H9 (cell line): Measurements from ENCODE around the gene XCL2. TPM values are rescaled to one million over a fixed set of nuclear protein-coding genes. Genes with fewer than 3 reads are reported as not detected.

Experiments used
- DNase-seq: peaks from one replicate; pipeline ENCODE4 v3.0.0-alpha.2; 2017
- H2AFZ ChIP-seq: one replicate; pipeline ENCODE4 v1.6.1; 2013; ENCODE audit warnings: mild to moderate bottlenecking, low read length, control low read depth, moderate library complexity
- H2AK5ac ChIP-seq: 2 replicates; pipeline ENCODE4 v1.6.1; 2013; ENCODE audit warnings: low read length, control low read depth, mixed read lengths; ENCODE audit not compliant: insufficient read length
- H2BK120ac ChIP-seq: one replicate; pipeline ENCODE4 v1.6.1; 2013; ENCODE audit warnings: low read depth, mild to moderate bottlenecking, low read length, control low read depth, inconsistent platforms; ENCODE audit not compliant: poor library complexity, severe bottlenecking
- H2BK12ac ChIP-seq: 2 replicates; pipeline ENCODE4 v1.6.1; 2013; ENCODE audit warnings: low read length, control low read depth, mixed read lengths, low read depth; ENCODE audit not compliant: insufficient read length
- H2BK15ac ChIP-seq: 2 replicates; pipeline ENCODE4 v1.6.1; 2013; ENCODE audit warnings: low read depth, low read length, control low read depth
- H2BK20ac ChIP-seq: one replicate; pipeline ENCODE4 v1.6.1; 2013; ENCODE audit warnings: low read depth, mild to moderate bottlenecking, low read length, control low read depth, inconsistent platforms; ENCODE audit not compliant: poor library complexity, severe bottlenecking
- H2BK5ac ChIP-seq: 2 replicates; pipeline ENCODE4 v1.6.1; 2013; ENCODE audit warnings: low read length, control low read depth, mixed read lengths; ENCODE audit not compliant: insufficient read length
- H3K14ac ChIP-seq: 2 replicates; pipeline ENCODE4 v1.6.1; 2013; ENCODE audit warnings: low read length, control low read depth; ENCODE audit not compliant: insufficient read depth
- H3K18ac ChIP-seq: 2 replicates; pipeline ENCODE4 v1.6.1; 2013; ENCODE audit warnings: low read depth, mild to moderate bottlenecking, mixed read lengths, low read length, control low read depth; ENCODE audit not compliant: insufficient read length
- H3K23ac ChIP-seq: 2 replicates; pipeline ENCODE4 v1.6.1; 2013; ENCODE audit warnings: low read length, control low read depth, mixed read lengths, low read depth; ENCODE audit not compliant: insufficient read length
- H3K23me2 ChIP-seq: 2 replicates; pipeline ENCODE4 v1.6.1; 2013; ENCODE audit warnings: low read depth, mild to moderate bottlenecking, mixed read lengths, low read length, control low read depth; ENCODE audit not compliant: insufficient read length, poor library complexity, severe bottlenecking
- H3K27ac ChIP-seq: 2 replicates; pipeline ENCODE4 v1.5.1; 2013; ENCODE audit warnings: low read length, control low read depth, mixed read lengths, low read depth; ENCODE audit not compliant: insufficient read length
- H3K27me3 ChIP-seq: 2 replicates; pipeline ENCODE4 v1.6.1; 2013; ENCODE audit warnings: low read length, control low read depth, inconsistent platforms; ENCODE audit not compliant: insufficient read depth
- H3K4ac ChIP-seq: 2 replicates; pipeline ENCODE4 v1.6.1; 2013; ENCODE audit warnings: low read depth, mild to moderate bottlenecking, control low read depth, inconsistent platforms, low read length, moderate library complexity
- H3K4me1 ChIP-seq: 2 replicates; pipeline ENCODE4 v1.6.1; 2013; ENCODE audit warnings: low read length, control low read depth, inconsistent platforms; ENCODE audit not compliant: insufficient read depth
- H3K4me2 ChIP-seq: 2 replicates; pipeline ENCODE4 v1.6.1; 2013; ENCODE audit warnings: low read length, control low read depth, mixed read lengths; ENCODE audit not compliant: insufficient read length, insufficient read depth
- H3K56ac ChIP-seq: 2 replicates; pipeline ENCODE4 v1.6.1; 2013; ENCODE audit warnings: low read depth, mild to moderate bottlenecking, mixed read lengths, low read length, control low read depth; ENCODE audit not compliant: insufficient read length
- H3K79me1 ChIP-seq: 2 replicates; pipeline ENCODE4 v1.6.1; 2013; ENCODE audit warnings: low read depth, mild to moderate bottlenecking, moderate library complexity, low read length, control low read depth, inconsistent platforms; ENCODE audit not compliant: insufficient read depth, poor library complexity, severe bottlenecking
- H3K79me2 ChIP-seq: 2 replicates; pipeline ENCODE4 v1.6.1; 2013; ENCODE audit warnings: low read length, control low read depth, inconsistent platforms; ENCODE audit not compliant: insufficient read depth
- H3K9ac ChIP-seq: 2 replicates; pipeline ENCODE4 v1.6.1; 2013; ENCODE audit warnings: low read length, control low read depth, mixed read lengths; ENCODE audit not compliant: insufficient read length; ENCODE audit errors: extremely low read depth
- H3K9me3 ChIP-seq: one replicate; pipeline ENCODE4 v1.6.1; 2013; ENCODE audit warnings: low read depth, low read length, inconsistent platforms; ENCODE audit not compliant: control insufficient read depth
- H3T11ph ChIP-seq: one replicate; pipeline ENCODE4 v1.6.1; 2013; ENCODE audit warnings: mild to moderate bottlenecking, low read length, control low read depth, inconsistent platforms
- H4K20me1 ChIP-seq: one replicate; pipeline ENCODE4 v1.6.1; 2013; ENCODE audit not compliant: control insufficient read depth, insufficient read length, insufficient read depth
- H4K5ac ChIP-seq: 2 replicates; pipeline ENCODE4 v1.6.1; 2013; ENCODE audit warnings: low read depth, mild to moderate bottlenecking, mixed read lengths, low read length, control low read depth; ENCODE audit not compliant: insufficient read length
- H4K8ac ChIP-seq: replicated peaks from 2 replicates; pipeline ENCODE4 v1.6.1; 2013; ENCODE audit warnings: low read length, control low read depth, mixed read lengths, low read depth; ENCODE audit not compliant: insufficient read length
- H4K91ac ChIP-seq: 2 replicates; pipeline ENCODE4 v1.6.1; 2013; ENCODE audit warnings: low read depth, mild to moderate bottlenecking, moderate library complexity, mixed read lengths, low read length, control low read depth; ENCODE audit not compliant: insufficient read length
- H3K27ac Mint-ChIP-seq, 3 experiments: 2 replicates in 2 of 3; 3 replicates in 1 of 3; pipeline ENCODE4 v1.8.0; 2020 to 2021; ENCODE audit warnings: mixed read lengths in 3 of 3, mild to moderate bottlenecking in 1 of 3, moderate library complexity in 1 of 3
- H3K27me3 Mint-ChIP-seq: 2 replicates; pipeline ENCODE4 v1.8.0; 2021; ENCODE audit warnings: low read depth, mild to moderate bottlenecking, moderate library complexity, mixed read lengths
- H3K36me3 Mint-ChIP-seq, 3 experiments: 2 replicates in 2 of 3; 3 replicates in 1 of 3; pipeline ENCODE4 v1.8.0; 2020 to 2021; ENCODE audit warnings: low read depth in 3 of 3, mixed read lengths in 3 of 3; ENCODE audit not compliant: insufficient read depth in 1 of 3
- H3K4me1 Mint-ChIP-seq, 2 experiments: 2 replicates each; pipeline ENCODE4 v1.8.0; 2020; ENCODE audit warnings: mixed read lengths in 2 of 2
- H3K4me3 Mint-ChIP-seq, 2 experiments: 2 replicates in 1 of 2; 3 replicates in 1 of 2; pipeline ENCODE4 v1.8.0; 2020 to 2021; ENCODE audit warnings: mild to moderate bottlenecking in 2 of 2, mixed read lengths in 2 of 2, moderate library complexity in 1 of 2
- H3K9me3 Mint-ChIP-seq, 2 experiments: 2 replicates in 1 of 2; 3 replicates in 1 of 2; pipeline ENCODE4 v1.8.0; 2020; ENCODE audit warnings: mild to moderate bottlenecking in 2 of 2, mixed read lengths in 2 of 2, moderate library complexity in 1 of 2
- WGBS: extraction: QIAGEN DNeasy Blood & Tissue Kit; methylation state at CpG from one replicate; pipeline ENCODE4 v1.1.7; 2013; ENCODE audit warnings: missing lambda C conversion rate, low lambda C conversion rate, mixed read lengths; ENCODE audit not compliant: insufficient read length; ENCODE audit errors: extremely low coverage; 5-methylcytosine and 5-hydroxymethylcytosine counted together
- total RNA-seq: library from RNA; stranded (reverse); gene quantifications from 2 replicates; pipeline ENCODE4 v1.2.1, GENCODE V29; 2021
- TF ChIP-seq, protein P1 (sequence below): fragments of 200-600 bp; sonication (generic); conservative IDR thresholded peaks from 3 replicates; pipeline ENCODE4 v1.8.0; 2021; ENCODE audit warnings: antibody characterized with exemption, mild to moderate bottlenecking

XCL2 gene
- total RNA-seq, 1 experiment from 2014 or later, result not detected

DNA sequence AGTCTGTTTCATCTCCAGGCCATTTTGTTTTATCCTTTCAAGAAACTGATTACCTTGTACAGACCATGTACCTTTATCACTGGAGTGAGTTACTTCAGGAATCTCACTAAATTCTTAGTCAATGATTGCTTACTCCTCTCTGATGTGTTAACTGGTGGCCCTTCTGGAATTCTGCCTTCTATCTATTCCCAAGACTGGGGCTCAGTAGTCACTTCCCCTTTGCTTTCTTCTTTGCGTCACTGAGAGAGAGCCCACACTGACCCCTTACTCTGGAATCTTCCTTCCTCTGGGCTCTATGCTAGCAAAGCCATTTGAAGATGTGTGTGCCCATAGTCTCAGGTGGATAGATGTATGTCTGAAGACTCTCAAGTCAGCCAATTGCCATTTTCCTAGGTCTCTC, 34.6 kb downstream of the XCL2 start:
- Histone ChIP-seq H3K4ac (no peak overlapping the region), H3K56ac (no peak overlapping the region), H2AK5ac (no peak overlapping the region), H4K5ac (no peak overlapping the region), H4K8ac (no peak overlapping the region), H2BK12ac (no peak overlapping the region), H3K79me2 (no peaks in the 10 kb centered on the region), H3T11ph (no peak overlapping the region), H2BK120ac (no peak overlapping the region), H3K14ac (no peak overlapping the region), H2AFZ (no peak overlapping the region), H2BK15ac (no peak overlapping the region), H3K27me3 (no peaks in the 10 kb centered on the region), H2BK20ac (no peak overlapping the region), H3K79me1 (no peaks in the 10 kb centered on the region), H4K20me1 (no peaks in the 10 kb centered on the region), H3K23ac (no peak overlapping the region), H3K4me1 (no peaks in the 10 kb centered on the region), H3K9me3 (no peaks in the 10 kb centered on the region), H3K9ac (no peak overlapping the region), H3K27ac (no peak overlapping the region), H4K91ac (no peak overlapping the region), H3K18ac (no peak overlapping the region), H3K4me2 (no peak overlapping the region), H3K23me2 (no peaks in the 10 kb centered on the region), H2BK5ac (no peak overlapping the region)
- H3K27me3 Mint-ChIP-seq, result no peaks in the 10 kb centered on the region
- peaks cover 5 to 11% of the 10 kb centered on the region in 2 experiments; a peak in 3 of 4 replicates for H3K4me1 Mint-ChIP-seq
- H3K9me3 Mint-ChIP-seq, result no peaks in the 10 kb centered on the region
- H3K36me3 Mint-ChIP-seq, result no peaks in the 10 kb centered on the region
- H3K27ac Mint-ChIP-seq, result no peak overlapping the region; a peak in 1 of 7 replicates
- DNase-seq, result no peak
- H3K4me3 Mint-ChIP-seq, result no peak overlapping the region
- WGBS, result no CpG with 5 or more reads among the region's 1 CpG
- TF ChIP-seq, protein P1, sequence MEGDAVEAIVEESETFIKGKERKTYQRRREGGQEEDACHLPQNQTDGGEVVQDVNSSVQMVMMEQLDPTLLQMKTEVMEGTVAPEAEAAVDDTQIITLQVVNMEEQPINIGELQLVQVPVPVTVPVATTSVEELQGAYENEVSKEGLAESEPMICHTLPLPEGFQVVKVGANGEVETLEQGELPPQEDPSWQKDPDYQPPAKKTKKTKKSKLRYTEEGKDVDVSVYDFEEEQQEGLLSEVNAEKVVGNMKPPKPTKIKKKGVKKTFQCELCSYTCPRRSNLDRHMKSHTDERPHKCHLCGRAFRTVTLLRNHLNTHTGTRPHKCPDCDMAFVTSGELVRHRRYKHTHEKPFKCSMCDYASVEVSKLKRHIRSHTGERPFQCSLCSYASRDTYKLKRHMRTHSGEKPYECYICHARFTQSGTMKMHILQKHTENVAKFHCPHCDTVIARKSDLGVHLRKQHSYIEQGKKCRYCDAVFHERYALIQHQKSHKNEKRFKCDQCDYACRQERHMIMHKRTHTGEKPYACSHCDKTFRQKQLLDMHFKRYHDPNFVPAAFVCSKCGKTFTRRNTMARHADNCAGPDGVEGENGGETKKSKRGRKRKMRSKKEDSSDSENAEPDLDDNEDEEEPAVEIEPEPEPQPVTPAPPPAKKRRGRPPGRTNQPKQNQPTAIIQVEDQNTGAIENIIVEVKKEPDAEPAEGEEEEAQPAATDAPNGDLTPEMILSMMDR, result no peak
